ENCODE data around the gene PICALM.

PICALM gene

DNA sequence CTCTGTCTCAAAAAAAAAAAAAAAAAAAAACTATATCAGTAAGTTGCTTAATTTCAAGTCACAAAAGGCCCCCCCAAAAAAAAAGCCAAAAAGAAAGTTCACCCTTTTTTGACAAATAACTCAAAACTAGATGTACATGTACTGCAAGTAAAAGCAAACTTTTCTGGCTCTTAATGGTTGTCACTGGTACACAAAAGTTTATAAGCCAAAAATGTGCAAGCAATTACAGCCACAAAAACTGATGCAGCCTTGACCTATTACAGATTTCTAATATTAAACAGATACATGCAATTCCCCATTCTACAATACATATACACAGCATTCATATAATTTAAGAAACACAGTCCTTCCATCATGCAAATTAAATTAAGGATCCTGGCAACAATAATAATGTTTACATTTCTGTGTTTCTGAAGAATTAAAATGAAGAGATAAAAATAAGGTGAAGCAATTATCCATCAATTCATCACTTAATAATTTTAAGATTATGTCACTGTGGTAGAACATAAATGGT lies 18.6 kb downstream of the PICALM start:
- DNase-seq (ENCODE audit: low read depth in 2 of 2) = no peak

DNA sequence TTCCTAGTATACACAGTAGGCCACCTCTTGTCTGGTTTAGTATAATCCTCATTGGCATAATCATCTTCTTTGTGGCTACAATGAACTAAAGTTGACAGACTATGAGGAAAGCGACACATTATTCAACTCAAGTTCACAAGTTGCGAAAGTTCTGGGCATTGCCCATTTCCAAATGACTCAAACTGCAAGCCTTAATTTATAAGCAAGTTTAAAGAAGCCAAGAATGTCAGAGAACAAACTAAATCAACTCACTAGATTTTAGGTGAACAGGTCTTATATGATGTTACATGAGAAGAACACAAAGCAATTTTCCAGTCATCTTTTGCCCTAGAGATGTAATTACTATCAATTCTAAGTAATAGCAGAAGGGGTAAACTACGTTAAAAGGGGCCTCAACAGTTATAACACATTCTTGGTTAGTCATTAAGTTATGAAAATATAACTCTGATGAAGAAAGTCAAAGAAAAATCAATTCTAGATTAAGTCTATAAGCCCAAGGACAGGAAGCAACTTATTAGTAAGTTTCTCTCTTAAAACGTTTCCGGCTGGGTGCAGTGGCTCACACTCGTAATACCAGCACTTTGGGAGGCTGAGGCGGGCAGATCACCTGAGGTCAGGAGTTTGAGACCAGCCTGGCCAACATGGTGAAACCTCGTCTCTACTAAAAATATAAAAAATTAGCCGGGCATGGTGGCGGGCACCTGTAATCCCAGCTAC lies 21.5 kb downstream of the PICALM start:
- DNase-seq (ENCODE audit: low read depth in 2 of 2) = peak; percentile 27 to 34

DNA sequence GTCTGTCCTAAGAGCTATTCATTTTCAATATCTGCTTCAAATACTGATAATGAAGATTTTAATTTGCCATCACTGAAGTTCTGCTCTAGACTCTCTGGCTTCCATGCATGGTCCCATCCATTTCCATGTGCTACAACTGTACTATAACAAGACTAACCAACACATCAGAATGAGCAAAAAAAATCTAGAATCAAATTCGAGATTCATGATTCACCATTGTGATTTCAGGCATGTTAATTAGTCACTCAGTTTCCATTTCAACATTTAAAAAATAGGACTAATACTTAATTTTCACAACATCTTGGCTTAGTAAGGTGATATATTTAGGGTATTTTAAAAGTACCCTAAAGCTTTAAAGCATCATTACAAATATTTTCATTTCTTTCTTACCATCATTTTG lies 22.8 kb downstream of the PICALM start:
- no peak for DNase-seq (ENCODE audit: low read depth in 2 of 2)

DNA sequence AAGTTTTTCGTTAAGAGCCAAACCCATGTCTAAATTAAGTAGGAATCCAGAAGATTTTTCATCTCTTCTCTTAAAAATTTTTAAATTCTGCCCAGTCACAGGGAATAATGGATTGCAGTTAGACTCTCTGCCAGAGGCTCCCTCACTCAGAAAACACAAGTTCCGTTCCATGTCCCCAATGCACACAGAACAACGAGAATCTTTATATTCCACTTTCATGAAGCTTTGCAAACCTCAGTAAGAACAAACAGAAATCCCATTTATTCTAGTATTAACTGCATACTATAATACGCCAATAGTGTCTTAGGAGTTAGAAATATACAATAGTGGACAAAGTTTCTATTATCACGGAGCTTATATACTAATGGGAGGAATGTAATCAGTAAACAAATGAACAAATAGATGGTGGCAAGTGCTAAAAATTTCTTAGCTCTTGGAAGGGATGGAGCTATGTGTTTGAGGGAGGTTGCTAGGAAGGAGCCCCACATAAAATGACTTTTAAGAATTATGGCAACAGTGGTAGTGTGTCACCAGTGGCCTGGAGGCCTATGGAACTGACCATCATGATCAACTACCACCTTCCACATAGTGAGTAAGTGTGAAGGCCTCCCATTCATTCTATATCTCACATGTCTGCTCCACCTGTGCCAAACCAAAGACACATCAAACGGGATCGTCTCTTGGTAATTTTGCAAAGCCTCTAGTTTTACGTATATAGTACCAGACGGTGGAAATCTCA lies 24.9 kb downstream of the PICALM start:
- no peak for DNase-seq (ENCODE audit: low read depth in 2 of 2)

DNA sequence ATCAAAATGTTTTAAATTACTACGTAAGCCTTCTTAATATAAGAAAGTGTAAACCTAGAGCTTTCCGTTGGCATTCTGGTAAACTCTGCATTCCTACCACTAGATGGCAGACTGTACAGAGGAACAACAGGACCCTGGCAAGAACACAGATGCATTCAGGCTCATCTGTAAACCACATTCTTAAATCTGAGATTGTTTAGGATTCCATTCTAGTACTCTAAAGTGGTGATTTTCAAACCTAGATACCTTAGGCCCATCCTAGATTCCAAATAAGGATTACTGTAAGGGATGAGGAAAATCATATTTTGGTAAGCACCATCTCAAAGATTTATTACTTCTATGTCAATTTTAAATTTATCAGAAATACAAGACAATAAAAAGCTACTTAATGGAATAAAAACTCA lies 26.9 kb downstream of the PICALM start:
- DNase-seq (ENCODE audit: low read depth in 2 of 2) = peak; percentile 13 to 37

DNA sequence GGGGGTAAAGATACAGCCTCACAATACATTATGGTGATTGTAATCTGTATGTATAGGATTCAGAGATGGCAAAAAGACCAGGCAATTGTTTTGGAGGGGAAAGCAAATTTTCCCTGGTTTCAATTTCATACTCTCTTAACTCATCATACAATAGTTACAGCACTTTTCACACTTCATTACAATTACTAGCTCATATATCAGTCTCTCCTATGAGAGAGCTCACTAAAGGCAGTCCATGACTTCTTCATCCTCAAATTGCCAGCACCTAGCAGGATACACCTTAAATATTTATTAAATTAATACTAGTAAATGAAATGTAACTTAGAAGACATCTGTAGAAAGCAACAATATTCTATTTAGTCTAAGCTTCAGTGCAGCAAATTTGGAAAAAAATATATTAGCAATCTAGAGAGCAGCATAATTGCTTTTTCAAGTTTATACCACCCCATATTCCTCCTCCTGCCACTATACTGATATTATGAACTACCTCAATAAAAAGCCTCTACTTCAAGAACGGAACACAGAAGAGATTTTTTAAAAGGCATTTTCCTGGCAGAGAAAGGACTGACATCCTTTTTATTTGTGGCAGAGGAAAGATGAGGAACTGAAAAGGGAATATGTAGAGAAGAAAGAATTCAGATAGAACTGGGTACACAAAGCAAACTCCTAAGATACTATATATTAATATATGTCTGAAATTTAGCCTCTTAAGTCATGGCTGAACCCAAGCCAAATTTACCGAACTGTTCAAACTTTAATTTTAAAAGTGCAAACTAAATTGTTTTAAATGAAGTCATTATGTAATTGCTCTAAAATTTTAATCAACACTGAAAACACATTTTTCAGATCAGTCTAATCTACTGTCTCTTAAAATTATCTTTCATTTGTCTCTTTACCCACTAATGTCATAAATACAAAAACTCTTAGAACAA lies 27.7 kb downstream of the PICALM start:
- DNase-seq (ENCODE audit: low read depth in 2 of 2) = no peak

DNA sequence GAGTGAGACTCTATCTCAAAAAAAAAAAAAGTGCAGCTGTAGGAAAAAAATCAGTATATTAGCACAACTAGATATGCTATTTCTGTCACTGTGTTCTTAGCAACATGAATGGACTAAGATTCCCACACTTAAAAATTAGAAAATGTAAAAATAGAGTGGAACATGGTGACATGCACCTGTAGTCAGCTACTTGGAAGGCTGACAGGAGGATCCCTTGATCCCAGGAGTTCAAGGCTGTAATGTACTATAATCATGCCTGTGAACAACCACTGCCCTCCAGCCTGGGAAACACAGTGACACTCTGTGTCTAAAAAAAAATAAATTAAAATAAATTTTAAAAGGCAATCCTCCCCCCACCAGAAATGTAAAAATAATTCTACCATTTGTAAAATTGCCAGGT lies 29.8 kb downstream of the PICALM start:
- DNase-seq (ENCODE audit: low read depth in 2 of 2) = no peak

DNA sequence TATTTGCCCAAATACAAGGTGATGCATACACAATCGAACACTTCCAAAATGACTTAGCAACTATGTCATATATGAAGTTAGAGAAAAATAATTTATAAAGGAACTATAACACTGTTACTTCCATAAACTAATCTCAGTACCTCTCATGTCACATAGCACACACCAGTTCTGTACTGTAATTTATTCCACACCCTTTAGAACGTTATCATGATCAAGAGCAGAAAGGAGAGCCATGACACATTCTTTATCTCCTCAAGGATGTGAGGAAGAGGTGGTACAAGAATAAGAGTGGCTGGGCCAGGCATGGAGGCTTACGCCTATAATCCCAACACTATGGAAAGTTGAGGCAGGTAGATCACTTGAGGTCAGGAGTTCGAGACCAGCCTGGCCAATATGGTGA lies 31.1 kb downstream of the PICALM start:
- no peak for DNase-seq (ENCODE audit: low read depth in 2 of 2)

DNA sequence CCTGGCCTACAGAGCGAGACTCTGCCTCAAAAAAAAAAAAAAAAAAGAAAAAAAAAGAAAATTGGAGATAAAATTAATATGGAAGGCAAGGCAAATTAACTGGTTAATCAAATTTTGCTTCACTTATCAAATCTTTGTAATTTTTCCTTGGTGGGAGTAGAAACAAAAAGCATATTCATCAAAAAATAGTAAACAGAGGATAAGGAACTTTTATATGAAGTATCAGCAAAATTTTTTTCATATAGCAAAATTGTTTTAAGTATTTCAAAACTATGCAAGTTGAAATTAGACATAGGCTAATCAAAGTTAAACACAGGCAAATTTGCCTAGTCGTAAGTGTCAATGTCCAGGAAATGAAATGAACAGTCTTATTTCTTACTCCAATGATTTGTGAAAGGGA lies 33.0 kb downstream of the PICALM start:
- no peak for DNase-seq (ENCODE audit: low read depth in 2 of 2)

DNA sequence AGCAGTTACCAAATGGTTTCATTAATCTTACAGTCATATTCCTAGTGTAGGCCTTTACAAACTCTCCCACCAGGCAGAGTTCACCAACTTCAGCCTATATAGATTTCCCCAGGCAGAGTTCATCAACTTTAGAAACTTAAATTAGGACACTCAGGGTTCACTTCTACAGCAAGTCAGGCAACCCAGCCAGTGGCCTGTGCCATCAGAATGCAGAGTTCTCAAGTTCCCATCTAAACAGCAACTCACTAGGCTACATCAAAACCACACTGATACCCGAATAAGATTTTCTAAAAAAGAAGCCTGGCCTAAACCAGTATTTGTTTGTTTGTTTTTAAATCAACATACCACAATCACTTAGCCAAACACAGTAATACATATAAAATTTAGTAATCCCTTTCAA lies 33.7 kb downstream of the PICALM start:
- DNase-seq (ENCODE audit: low read depth in 2 of 2) = no peak

DNA sequence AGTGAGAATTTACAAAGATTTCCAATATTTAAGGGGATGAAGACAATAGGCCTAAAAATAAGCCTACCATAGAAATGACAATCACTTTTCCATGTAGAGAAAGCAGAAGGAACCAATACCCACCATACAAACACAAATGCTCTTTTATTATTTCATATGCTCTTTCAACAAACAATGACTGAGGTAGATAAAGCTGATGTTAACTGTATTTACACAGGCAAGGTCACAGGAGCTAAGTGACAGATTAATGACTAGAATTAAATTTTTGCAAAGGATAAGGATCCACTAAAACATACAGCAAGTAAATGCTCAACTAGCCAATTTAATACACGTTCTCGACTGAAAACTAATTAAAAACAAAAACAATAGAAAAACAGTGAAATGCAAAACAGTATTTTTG lies 34.2 kb downstream of the PICALM start:
- no peak for DNase-seq (ENCODE audit: low read depth in 2 of 2)

DNA sequence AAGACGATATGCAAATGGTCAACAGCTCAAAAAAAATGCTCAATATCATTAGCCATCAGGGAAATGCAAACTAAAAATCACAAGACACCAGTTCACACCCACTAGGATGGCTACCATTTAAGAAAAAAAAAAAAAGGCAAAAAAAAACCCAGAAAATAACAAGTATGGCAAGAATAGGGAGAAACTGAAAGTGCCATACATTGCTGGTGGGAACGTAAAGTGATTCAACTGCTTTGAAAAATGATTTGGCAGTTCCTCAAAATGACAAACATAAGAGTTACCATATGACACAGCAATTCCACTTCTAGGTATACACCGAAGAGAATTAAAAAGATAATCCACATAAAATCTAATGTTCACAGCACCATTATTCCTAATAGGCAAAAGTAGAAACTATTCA lies 47.5 kb downstream of the PICALM start:
- no peak for DNase-seq (ENCODE audit: low read depth in 2 of 2)

DNA sequence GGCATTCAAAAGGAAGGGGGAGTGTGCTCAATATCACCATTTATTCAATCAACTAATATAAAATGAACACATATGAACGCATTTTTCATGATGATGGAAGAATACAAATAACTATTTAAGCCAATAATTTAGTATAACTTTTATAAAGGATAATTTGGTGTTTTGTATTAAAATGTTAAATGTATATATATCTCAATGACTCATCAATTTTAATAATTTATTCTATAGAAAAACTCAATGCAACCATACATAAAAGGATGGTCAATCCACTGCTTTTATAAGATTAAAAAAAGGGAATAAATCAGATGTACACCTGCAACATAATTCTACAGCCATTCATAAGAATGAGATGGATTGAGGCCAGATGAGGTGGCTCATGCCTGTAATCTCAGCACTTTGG lies 50.6 kb downstream of the PICALM start:
- DNase-seq (ENCODE audit: low read depth in 2 of 2) = no peak

DNA sequence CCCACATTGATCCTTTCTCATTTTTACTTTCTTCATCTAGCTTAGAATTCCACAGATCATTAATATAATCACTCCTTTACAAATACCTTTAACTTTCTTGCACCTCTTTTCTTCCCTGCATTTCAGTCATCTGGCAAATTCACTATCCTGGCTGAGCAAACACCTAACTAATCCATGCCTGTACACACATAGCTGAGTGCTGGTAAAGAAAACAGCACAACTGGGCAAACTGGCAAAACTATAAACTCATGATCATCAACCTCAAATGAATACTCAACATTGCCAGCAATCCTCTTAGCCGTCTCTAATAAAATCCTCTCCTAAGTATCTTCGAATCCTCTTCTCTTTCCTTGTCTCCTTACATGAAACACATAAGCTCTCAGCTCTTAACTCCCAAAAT lies 52.4 kb downstream of the PICALM start:
- no peak for DNase-seq (ENCODE audit: low read depth in 2 of 2)

DNA sequence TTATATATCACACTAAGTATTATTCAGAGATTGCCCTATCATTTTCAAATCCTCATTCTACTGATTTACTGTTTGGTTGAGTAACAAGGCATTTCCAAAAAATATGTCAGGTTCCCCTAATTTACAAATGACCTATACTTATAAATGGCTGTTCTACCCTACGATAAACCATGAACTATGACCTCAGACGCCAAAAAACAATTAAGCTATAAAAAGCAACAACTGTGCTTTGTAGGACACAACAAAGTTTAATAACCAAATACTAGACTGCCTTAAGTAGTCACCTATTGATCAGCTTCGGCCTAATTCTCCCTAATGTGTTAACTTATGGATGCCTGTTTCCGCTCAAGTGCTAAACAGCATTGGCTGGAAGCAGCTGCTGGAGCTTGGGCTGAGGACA lies 53.2 kb downstream of the PICALM start:
- DNase-seq (ENCODE audit: low read depth in 2 of 2) = no peak

DNA sequence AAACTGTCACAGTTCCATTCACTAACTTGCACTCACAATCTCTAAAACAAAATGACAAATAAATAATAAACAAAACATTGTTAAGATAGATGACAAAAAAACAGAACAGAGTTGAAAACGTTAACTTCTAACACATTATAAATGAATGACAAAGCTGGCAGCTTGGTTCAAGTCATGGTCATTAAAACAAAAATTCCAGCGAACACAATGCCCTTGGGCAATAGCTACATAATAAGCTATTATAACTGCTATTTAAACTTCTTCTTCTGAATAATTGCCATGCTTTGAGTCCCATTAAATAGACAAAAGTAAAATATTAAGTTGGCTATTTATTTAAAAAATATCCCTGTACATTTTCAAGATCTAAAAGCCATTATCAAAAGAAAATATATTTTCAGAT lies 54.7 kb downstream of the PICALM start:
- DNase-seq (ENCODE audit: low read depth in 2 of 2) = no peak

DNA sequence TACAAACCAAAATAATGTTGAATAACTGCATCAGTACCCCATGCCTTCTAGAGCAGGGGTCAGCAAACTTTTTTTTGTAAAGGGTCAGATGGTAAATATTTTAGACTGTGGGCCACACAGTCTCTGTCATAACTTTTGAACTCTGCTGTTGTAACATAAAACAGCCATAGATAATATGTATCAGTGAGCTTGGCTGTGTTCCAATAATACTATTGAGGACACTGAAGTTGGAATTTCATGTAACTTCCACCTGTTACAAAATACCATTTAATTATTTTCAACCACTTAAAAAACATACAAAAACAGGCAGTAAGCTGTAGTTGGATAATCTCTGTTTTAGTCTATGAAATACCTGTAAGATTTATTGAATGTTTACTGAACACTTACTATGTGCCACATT lies 55.2 kb downstream of the PICALM start:
- no peak for DNase-seq (ENCODE audit: low read depth in 2 of 2)

DNA sequence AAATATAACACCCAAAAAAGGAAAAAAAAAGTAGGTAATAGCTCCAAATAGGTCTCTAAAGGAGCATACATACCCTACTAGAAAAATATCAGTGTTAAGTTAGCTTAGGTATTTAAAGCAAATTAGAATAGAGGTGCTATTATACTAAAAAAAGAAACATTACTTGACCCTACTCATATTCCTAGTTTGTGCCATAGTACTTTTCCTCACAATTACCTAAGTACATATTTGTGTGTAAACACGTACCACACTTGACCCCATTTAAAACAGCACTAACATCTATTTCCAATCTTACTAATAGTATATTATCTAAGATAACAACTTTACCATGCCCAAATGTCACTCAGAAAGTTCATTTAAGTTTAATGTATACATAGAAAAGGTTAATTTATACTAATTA lies 57.7 kb downstream of the PICALM start:
- DNase-seq (ENCODE audit: low read depth in 2 of 2) = no peak

DNA sequence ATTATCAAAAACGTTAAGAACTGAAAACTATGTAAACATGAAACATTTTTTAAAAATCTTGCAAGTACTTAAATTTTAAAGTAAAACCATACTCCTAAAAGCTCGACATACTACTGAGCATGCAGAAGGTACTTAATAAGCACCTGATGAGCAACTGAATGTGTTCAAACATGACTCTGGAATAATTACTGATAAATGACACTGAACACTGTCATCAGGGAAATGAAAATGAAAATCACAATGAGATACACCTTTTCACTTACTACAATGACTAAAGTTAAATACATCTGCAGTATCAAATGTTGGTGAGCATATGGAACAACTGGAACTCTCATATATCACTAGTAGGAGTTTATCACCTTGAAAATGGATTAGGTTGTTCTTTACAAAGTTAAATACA lies 65.2 kb downstream of the PICALM start:
- DNase-seq (ENCODE audit: low read depth in 2 of 2) = no peak

DNA sequence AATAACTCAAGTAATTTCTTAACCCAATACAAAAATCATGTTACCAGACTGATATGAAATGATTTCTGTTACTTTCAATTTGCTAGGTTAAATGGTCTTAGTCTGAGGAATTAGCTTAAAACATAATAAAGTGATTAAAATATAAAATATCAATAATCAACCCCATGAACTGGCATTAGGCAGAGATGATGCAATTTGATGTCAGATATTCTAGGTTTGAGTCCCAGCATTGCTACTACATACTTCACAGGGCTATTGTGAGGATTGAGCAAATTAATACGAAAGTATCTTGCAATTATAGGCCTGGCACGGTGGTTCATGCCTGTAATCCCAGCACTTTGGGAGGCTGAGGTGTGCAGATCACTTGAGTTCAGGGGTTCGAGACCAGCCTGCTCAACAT lies 66.5 kb downstream of the PICALM start:
- DNase-seq (ENCODE audit: low read depth in 2 of 2) = no peak

DNA sequence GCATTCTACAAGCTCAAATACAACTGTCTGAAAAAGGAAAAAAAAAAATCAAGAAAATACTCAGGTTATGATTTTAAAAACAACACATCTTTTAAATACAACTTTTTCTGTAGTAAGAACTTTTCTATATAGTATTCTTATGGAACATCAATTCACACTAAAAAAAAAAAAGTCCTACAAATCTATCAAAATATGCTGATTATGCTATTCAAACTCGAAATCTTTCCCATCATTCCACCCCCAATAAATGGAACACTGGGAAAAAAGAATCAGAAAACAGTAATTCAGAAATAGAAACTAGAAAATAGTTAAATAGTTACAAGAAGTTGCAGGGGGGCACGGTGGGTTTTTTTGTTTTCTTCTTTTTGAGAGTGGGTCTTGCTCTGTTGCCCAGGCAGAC lies 77.4 kb downstream of the PICALM start:
- no peak for DNase-seq (ENCODE audit: low read depth in 2 of 2)

DNA sequence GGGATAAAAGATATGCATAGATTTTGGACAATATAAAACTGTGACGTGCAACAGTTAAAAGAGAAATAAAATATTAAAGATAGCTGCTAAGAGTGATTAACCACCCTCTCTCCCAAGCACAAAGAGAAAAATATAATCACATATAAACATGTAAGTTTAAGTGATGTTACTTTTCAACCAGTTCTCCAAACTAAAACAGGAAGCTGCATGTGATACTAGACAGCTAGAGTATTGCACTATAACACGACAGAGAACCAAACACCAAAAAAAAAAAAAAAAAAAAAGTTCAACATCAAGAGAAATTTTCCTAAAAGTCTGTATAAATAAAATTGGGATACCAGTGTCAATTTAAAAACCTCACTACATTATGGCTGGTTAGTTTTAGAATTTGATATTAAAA lies 79.1 kb downstream of the PICALM start:
- no peak for DNase-seq (ENCODE audit: low read depth in 2 of 2)

Data from stimulated activated CD4-positive, alpha-beta T cell treated with anti-CD3 and anti-CD28 coated beads, Interleukin-15, amount 100 ng/mL, for 48 hours (primary cell).